Caco-2 (cell line): ENCODE measurements around the gene LMAN1L. TPM values are rescaled to one million over a fixed set of nuclear protein-coding genes. Genes with fewer than 3 reads are reported as not detected.

ENCODE experiments used
- BruUV-seq: library from RNA; stranded (reverse); fragments of 400-500 nt; replicated peaks from 2 replicates; lab custom pipeline; 2021; lab: Mats Ljungman, UMichigan
- CTCF ChIA-PET: fragments of 300-600 bp; sonication (Branson Sonifier 250); formaldehyde crosslinking; loops from one replicate; lab custom pipeline; 2022; ENCODE audit warnings: antibody characterized with exemption; lab: Charles Lee
- POLR2A ChIA-PET: fragments of 300-600 bp; sonication (Branson Sonifier 250); formaldehyde crosslinking; loops from one replicate; lab custom pipeline; 2022; ENCODE audit warnings: antibody characterized with exemption; lab: Charles Lee
- DNase-seq, 2 experiments: peaks; one replicate each; pipeline versions ENCODE4 v3.0.0 to v3.0.0-alpha.2; 2020 to 2022
- H3K27me3 ChIP-seq: replicated peaks from 2 replicates; pipeline ENCODE4 v1.6.0; 2011; ENCODE audit warnings: low read length; ENCODE audit not compliant: control insufficient read depth, insufficient read depth
- H3K36me3 ChIP-seq: 2 replicates; pipeline ENCODE4 v1.5.1; 2011; ENCODE audit warnings: low read length; ENCODE audit not compliant: control insufficient read depth, insufficient read depth
- H3K4me1 ChIP-seq: fragments of 250-450 bp; sonication (Bioruptor Pico); 2 replicates; pipeline ENCODE4 v1.5.1; 2020; ENCODE audit warnings: mild to moderate bottlenecking
- H3K4me3 ChIP-seq: 2 replicates; pipeline ENCODE4 v1.5.1; 2011; ENCODE audit warnings: low read depth, mild to moderate bottlenecking, control low read depth, low read length
- H3K9me3 ChIP-seq: fragments of 250-450 bp; sonication (Bioruptor Pico); 2 replicates; pipeline ENCODE4 v1.5.1; 2020; ENCODE audit warnings: mild to moderate bottlenecking, moderate library complexity
- H3K27ac Mint-ChIP-seq: one replicate; pipeline ENCODE4 v1.8.0; 2022; ENCODE audit warnings: mixed read lengths; ENCODE audit not compliant: unreplicated experiment
- H3K27me3 Mint-ChIP-seq: one replicate; pipeline ENCODE4 v1.8.0; 2022; ENCODE audit warnings: mixed read lengths; ENCODE audit not compliant: insufficient read depth, unreplicated experiment
- H3K36me3 Mint-ChIP-seq: one replicate; pipeline ENCODE4 v1.8.0; 2022; ENCODE audit warnings: mild to moderate bottlenecking, mixed read lengths; ENCODE audit not compliant: insufficient read depth, unreplicated experiment
- H3K4me1 Mint-ChIP-seq: one replicate; pipeline ENCODE4 v1.8.0; 2022; ENCODE audit warnings: low read depth, mixed read lengths; ENCODE audit not compliant: unreplicated experiment
- H3K4me3 Mint-ChIP-seq: one replicate; pipeline ENCODE4 v1.8.0; 2022; ENCODE audit warnings: mild to moderate bottlenecking, moderate library complexity, mixed read lengths; ENCODE audit not compliant: unreplicated experiment
- H3K9me3 Mint-ChIP-seq: one replicate; pipeline ENCODE4 v1.8.0; 2022; ENCODE audit warnings: mixed read lengths; ENCODE audit not compliant: unreplicated experiment
- intact Hi-C: fragments of 100-400 bp; cut with micrococcal nuclease; formaldehyde crosslinking; loops from one replicate; pipeline ENCODE4 v1.10.0; 2022; ENCODE audit not compliant: unreplicated experiment
- total RNA-seq: library from RNA; stranded (reverse); gene quantifications from 2 replicates; pipeline ENCODE4 v1.2.3, GENCODE V29; 2022
- TF ChIP-seq, protein P1 (sequence below), 2 experiments: fragments of 200-600 bp in 1 of 2; IDR thresholded peaks; 1 replicate in 1 of 2; 2 replicates in 1 of 2; pipeline versions ENCODE4 v1.5.1 to v1.8.0; 2011 to 2022; ENCODE audit warnings: antibody characterized with exemption in 1 of 2, control low read depth in 1 of 2, inconsistent platforms in 1 of 2, low read depth in 1 of 2, low read length in 1 of 2, mild to moderate bottlenecking in 1 of 2, moderate library complexity in 1 of 2; ENCODE audit not compliant: insufficient read depth in 1 of 2, severe bottlenecking in 1 of 2, unreplicated experiment in 1 of 2

The LMAN1L gene
- total RNA-seq, 1 experiment from 2014 or later: not detected

- no TSS peak for BruUV-seq
- Mint-ChIP-seq H3K4me3 (peak overlapping the region; percentile 52), H3K27me3 (no peaks in the 10 kb centered on the region), H3K4me1 (peaks cover 7% of the 10 kb centered on the region), H3K27ac (peak overlapping the region; percentile 58), H3K36me3 (no peaks in the 10 kb centered on the region), H3K9me3 (no peaks in the 10 kb centered on the region)
- H3K4me1 ChIP-seq: peaks cover 7% of the 10 kb centered on the region
- TF ChIP-seq, protein P1, sequence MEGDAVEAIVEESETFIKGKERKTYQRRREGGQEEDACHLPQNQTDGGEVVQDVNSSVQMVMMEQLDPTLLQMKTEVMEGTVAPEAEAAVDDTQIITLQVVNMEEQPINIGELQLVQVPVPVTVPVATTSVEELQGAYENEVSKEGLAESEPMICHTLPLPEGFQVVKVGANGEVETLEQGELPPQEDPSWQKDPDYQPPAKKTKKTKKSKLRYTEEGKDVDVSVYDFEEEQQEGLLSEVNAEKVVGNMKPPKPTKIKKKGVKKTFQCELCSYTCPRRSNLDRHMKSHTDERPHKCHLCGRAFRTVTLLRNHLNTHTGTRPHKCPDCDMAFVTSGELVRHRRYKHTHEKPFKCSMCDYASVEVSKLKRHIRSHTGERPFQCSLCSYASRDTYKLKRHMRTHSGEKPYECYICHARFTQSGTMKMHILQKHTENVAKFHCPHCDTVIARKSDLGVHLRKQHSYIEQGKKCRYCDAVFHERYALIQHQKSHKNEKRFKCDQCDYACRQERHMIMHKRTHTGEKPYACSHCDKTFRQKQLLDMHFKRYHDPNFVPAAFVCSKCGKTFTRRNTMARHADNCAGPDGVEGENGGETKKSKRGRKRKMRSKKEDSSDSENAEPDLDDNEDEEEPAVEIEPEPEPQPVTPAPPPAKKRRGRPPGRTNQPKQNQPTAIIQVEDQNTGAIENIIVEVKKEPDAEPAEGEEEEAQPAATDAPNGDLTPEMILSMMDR (IDR thresholded peaks at IDR 0.05; ENCODE audit: insufficient read depth in 1 of 2, low read depth in 1 of 2, low read length in 1 of 2, severe bottlenecking in 1 of 2, unreplicated experiment in 1 of 2): no peak
- H3K4me3 ChIP-seq: no peak overlapping the region
- H3K27me3 ChIP-seq: no peaks in the 10 kb centered on the region
- CTCF ChIA-PET: interaction anchor here (0.6 to 8.2 kb wide), 21 partner anchors 9 to 186 kb away, joined by 3 to 211 read pairs (median 4); partner anchors contain the start of genes CSK, CYP1A1 and ULK3
- intact Hi-C loops: loop anchor here (2.0 kb wide), 3 partner anchors 41 to 393 kb away; no protein-coding TSS in a partner anchor
- H3K9me3 ChIP-seq: no peaks in the 10 kb centered on the region
- no peak for DNase-seq
- H3K36me3 ChIP-seq: no peaks in the 10 kb centered on the region
- POLR2A ChIA-PET: interaction anchor here (0.6 to 1.6 kb wide), 4 partner anchors 37 to 129 kb away, joined by 3 to 7 read pairs (median 4); partner anchors contain the start of gene CYP1A1
These were observed 44.4 kb upstream of the LMAN1L start for GRCh38 chr15:74768099-74768770.

DNA sequence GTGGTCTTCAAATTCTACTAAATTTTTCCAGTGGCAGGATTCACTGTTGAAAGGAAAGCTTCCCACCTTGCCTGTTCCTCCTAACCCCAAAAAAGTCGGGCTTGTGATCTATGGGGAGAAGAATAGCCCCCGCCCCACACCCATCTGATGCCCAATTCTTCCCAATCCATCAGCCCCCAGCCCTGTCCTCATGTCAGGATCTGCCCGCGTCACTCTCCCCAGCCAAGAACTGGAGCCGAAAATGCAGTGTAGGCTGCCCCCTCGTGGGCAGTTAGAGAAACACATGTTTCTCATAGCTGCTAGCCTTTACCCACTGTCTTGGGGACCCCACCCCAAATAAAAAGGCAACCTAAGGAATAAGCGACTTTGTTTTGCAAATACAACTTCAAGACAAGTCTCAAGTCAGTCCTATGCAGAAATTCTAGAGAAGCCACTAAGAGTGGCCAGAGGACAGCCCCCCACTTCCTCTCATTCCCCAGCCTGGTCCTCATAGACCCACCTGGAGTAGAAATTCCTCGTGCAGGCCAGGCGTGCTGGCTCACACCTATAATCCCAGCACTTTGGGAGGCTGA, 43.8 kb upstream of the LMAN1L start:
- Mint-ChIP-seq H3K4me1 (peaks cover 7% of the 10 kb centered on the region), H3K27ac (peak overlapping the region; percentile 58), H3K4me3 (peak overlapping the region; percentile 52), H3K36me3 (no peaks in the 10 kb centered on the region), H3K9me3 (no peaks in the 10 kb centered on the region), H3K27me3 (no peaks in the 10 kb centered on the region)
- intact Hi-C loops: loop anchor here (1.0 to 2.0 kb wide), 4 partner anchors 42 to 394 kb away; no protein-coding TSS in a partner anchor
- Histone ChIP-seq H3K9me3 (no peaks in the 10 kb centered on the region), H3K4me1 (peaks cover 4% of the 10 kb centered on the region; the same call in 1 of the 2 replicates), H3K27me3 (no peaks in the 10 kb centered on the region), H3K36me3 (no peaks in the 10 kb centered on the region), H3K4me3 (no peak overlapping the region)
- TF ChIP-seq, protein P1 (IDR thresholded peaks at IDR 0.05; ENCODE audit: insufficient read depth in 1 of 2, low read depth in 1 of 2, low read length in 1 of 2, severe bottlenecking in 1 of 2, unreplicated experiment in 1 of 2): peak; percentile 77 to 78
- ChIA-PET POLR2A (interaction anchor here (0.6 to 1.6 kb wide), 4 partner anchors 38 to 130 kb away, joined by 3 to 7 read pairs (median 4); partner anchors contain the start of gene CYP1A1), CTCF (interaction anchor here (0.6 to 8.2 kb wide), 32 partner anchors 8 to 428 kb away, joined by 3 to 211 read pairs (median 3); partner anchors contain the start of genes CSK, CYP1A1, FAM219B and RPP25)
- peak; percentile 74 to 75 for DNase-seq
- BruUV-seq: no TSS peak

DNA sequence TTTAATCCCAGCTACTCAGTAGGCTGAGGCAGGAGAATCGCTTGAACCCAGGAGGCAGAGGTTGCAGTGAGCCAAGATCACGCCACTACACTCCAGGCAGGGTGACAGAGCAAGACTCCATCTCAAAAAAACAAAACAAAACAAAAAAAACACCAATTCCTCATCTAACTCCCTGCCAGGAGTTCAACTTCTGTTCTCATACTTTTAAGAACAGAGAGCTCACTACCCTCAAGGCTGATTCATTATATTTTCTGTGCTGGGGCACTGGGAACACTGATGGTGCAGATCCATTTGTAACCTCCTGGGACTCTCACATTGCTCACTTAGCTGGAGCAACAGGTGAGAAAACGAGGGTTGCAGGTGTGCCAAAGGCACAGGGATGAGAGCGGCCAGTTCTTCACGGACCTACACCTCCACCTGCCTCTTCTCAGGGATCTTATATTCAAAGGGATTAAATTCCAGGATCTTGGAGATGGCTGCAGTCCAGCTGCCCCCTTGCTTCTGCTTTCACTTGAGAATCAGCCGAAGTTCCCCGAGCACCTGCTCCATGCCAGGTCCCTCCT, 43.1 kb upstream of the LMAN1L start:
- TF ChIP-seq, protein P1 (IDR thresholded peaks at IDR 0.05; ENCODE audit: insufficient read depth in 1 of 2, low read depth in 1 of 2, low read length in 1 of 2, severe bottlenecking in 1 of 2, unreplicated experiment in 1 of 2): no peak
- no peaks in the 10 kb centered on the region for H3K9me3 Mint-ChIP-seq
- POLR2A ChIA-PET: interaction anchor here (1.6 kb wide), 2 partner anchors 44 to 127 kb away, joined by 4 to 5 read pairs; partner anchors contain the start of gene CYP1A1
- DNase-seq: no peak
- no peak overlapping the region for H3K4me3 Mint-ChIP-seq
- Histone ChIP-seq H3K4me1 (peaks cover 4% of the 10 kb centered on the region; the same call in 1 of the 2 replicates), H3K36me3 (no peaks in the 10 kb centered on the region), H3K27me3 (no peaks in the 10 kb centered on the region), H3K4me3 (no peak overlapping the region), H3K9me3 (no peaks in the 10 kb centered on the region)
- intact Hi-C loops: loop anchor here (1.0 to 2.0 kb wide), 6 partner anchors 43 to 395 kb away; partner anchors contain the start of gene ULK3
- H3K27me3 Mint-ChIP-seq: no peaks in the 10 kb centered on the region
- CTCF ChIA-PET: interaction anchor here (0.6 to 8.2 kb wide), 29 partner anchors 8 to 429 kb away, joined by 3 to 211 read pairs (median 3); partner anchors contain the start of genes CSK, CYP1A1, FAM219B and RPP25
- H3K4me1 Mint-ChIP-seq: peaks cover 7% of the 10 kb centered on the region
- no TSS peak for BruUV-seq
- H3K27ac Mint-ChIP-seq: no peak overlapping the region
- H3K36me3 Mint-ChIP-seq: no peaks in the 10 kb centered on the region
